Panc1 (cell line): ENCODE data around the gene ALDOC. TPM values are rescaled to one million over a fixed set of nuclear protein-coding genes. Genes with fewer than 3 reads are reported as not detected.

ENCODE experiments used
- ATAC-seq: fragments of 200-7000 bp; cut with Tn5 transposase; 2 replicates; pipeline ENCODE4 v1.9.1; 2020; ENCODE audit warnings: mild to moderate bottlenecking, moderate library complexity
- BruUV-seq: library from RNA; stranded (reverse); fragments of 400-500 nt; replicated peaks from 2 replicates; lab custom pipeline; 2021; lab: Mats Ljungman, UMichigan
- CTCF ChIA-PET: fragments of 300-600 bp; sonication (Branson Sonifier 250); formaldehyde crosslinking; loops from one replicate; lab custom pipeline; 2022; ENCODE audit warnings: antibody characterized with exemption; lab: Charles Lee
- POLR2A ChIA-PET: fragments of 300-600 bp; sonication (Branson Sonifier 250); formaldehyde crosslinking; loops from one replicate; lab custom pipeline; 2022; ENCODE audit warnings: antibody characterized with exemption; lab: Charles Lee
- DNase-seq: peaks from one replicate; pipeline ENCODE4 v3.0.0-alpha.2; 2010; ENCODE audit warnings: low read depth, low spot score
- H3K27ac ChIP-seq: 2 replicates; pipeline ENCODE4 v1.5.1; 2011; ENCODE audit warnings: mild to moderate bottlenecking, low read length, inconsistent platforms
- H3K27me3 ChIP-seq: fragments of 200-500 bp; sonication (Bioruptor generic); 2 replicates; pipeline ENCODE4 v1.6.0; 2014; ENCODE audit warnings: low read length, inconsistent platforms; ENCODE audit not compliant: control insufficient read depth, insufficient read depth
- H3K36me3 ChIP-seq: fragments of 200-500 bp; sonication (Bioruptor generic); 2 replicates; pipeline ENCODE4 v1.5.1; 2014; ENCODE audit warnings: inconsistent platforms, mild to moderate bottlenecking, low read length, moderate library complexity; ENCODE audit not compliant: control insufficient read depth, insufficient read depth
- H3K4me1 ChIP-seq: 2 replicates; pipeline ENCODE4 v1.5.1; 2011; ENCODE audit warnings: inconsistent platforms, mild to moderate bottlenecking, low read length, moderate library complexity; ENCODE audit not compliant: control insufficient read depth, insufficient read depth
- H3K4me3 ChIP-seq, 2 experiments: 2 replicates each; pipeline ENCODE4 v1.5.1; 2011 to 2012; ENCODE audit warnings: low read depth in 2 of 2, low read length in 2 of 2, mild to moderate bottlenecking in 2 of 2, inconsistent platforms in 1 of 2, moderate library complexity in 1 of 2
- H3K9me3 ChIP-seq: fragments of 200-500 bp; sonication (Bioruptor generic); 2 replicates; pipeline ENCODE4 v1.5.1; 2014; ENCODE audit warnings: low read depth, mild to moderate bottlenecking, inconsistent platforms, low read length, moderate library complexity; ENCODE audit not compliant: control insufficient read depth, insufficient read depth
- POLR2AphosphoS5 ChIP-seq: IDR thresholded peaks from 2 replicates; pipeline ENCODE4 v1.6.1; 2012; ENCODE audit warnings: mild to moderate bottlenecking, low read depth, low read length, moderate library complexity
- SIN3A ChIP-seq: IDR thresholded peaks from 2 replicates; pipeline ENCODE4 v1.6.1; 2012; ENCODE audit warnings: low read depth, mild to moderate bottlenecking, low read length, moderate library complexity, borderline replicate concordance; ENCODE audit not compliant: insufficient read depth
- TCF7L2 ChIP-seq: IDR thresholded peaks from 2 replicates; pipeline ENCODE4 v1.6.1; 2011; ENCODE audit warnings: mild to moderate bottlenecking, low read depth, low read length, inconsistent platforms
- in situ Hi-C: cut with HindIII; loops from 2 replicates; pipeline ENCODE4 v1.10.0; 2016; ENCODE audit warnings: low sequenced_read_pairs, low pct_unique_long_range_greater_than_20kb
- intact Hi-C: fragments of 100-400 bp; cut with micrococcal nuclease; formaldehyde crosslinking; loops from one replicate; pipeline ENCODE4 v1.10.0; 2022; ENCODE audit not compliant: unreplicated experiment
- total RNA-seq: library from RNA; stranded (reverse); gene quantifications from one replicate; pipeline ENCODE4 v1.2.1, GENCODE V29; 2021; ENCODE audit not compliant: unreplicated experiment
- TF ChIP-seq, protein P1 (sequence below): fragments of 450-650 bp; IDR thresholded peaks from 2 replicates; pipeline ENCODE4 v1.5.1; 2017; ENCODE audit warnings: mild to moderate bottlenecking
- TF ChIP-seq, protein P2 (sequence below), 2 experiments: IDR thresholded peaks; 2 replicates each; pipeline ENCODE4 v1.6.1; 2011 to 2012; ENCODE audit warnings: low read depth in 2 of 2, control low read depth in 1 of 2, low read length in 1 of 2, mild to moderate bottlenecking in 1 of 2, moderate library complexity in 1 of 2; ENCODE audit not compliant: insufficient read depth in 1 of 2

Gene ALDOC
- total RNA-seq, 1 experiment from 2014 or later, result 13.4 TPM

DNA sequence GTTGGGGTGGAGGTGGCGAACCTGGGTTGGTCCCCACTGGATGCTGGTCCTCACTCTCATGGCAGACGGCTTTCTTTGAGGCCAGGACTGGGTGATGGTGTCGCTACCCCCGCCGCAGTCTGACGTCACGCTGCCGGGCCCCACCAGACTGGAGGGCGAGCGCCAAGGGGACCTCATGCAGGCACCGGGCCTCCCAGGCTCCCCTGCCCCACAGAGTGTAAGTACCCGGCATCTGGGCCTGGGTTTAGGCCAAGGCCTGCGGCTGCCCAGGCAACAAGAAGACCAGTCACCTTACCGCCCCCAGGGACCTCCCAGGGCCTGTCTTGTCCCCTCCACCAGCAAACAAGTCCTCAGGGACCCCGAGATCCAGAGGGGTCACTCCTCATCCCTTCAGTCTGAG, 52.8 kb downstream of the ALDOC start:
- no peaks in the 10 kb centered on the region for H3K27me3 ChIP-seq
- H3K4me1 ChIP-seq, result no peaks in the 10 kb centered on the region
- BruUV-seq, result no TSS peak
- ATAC-seq (no peak), DNase-seq (no peak)
- no peak overlapping the region for H3K27ac ChIP-seq
- H3K9me3 ChIP-seq, result no peaks in the 10 kb centered on the region
- TF ChIP-seq TCF7L2 (no peak), SIN3A (no peak), POLR2AphosphoS5 (no peak)
- TF ChIP-seq, protein P1, sequence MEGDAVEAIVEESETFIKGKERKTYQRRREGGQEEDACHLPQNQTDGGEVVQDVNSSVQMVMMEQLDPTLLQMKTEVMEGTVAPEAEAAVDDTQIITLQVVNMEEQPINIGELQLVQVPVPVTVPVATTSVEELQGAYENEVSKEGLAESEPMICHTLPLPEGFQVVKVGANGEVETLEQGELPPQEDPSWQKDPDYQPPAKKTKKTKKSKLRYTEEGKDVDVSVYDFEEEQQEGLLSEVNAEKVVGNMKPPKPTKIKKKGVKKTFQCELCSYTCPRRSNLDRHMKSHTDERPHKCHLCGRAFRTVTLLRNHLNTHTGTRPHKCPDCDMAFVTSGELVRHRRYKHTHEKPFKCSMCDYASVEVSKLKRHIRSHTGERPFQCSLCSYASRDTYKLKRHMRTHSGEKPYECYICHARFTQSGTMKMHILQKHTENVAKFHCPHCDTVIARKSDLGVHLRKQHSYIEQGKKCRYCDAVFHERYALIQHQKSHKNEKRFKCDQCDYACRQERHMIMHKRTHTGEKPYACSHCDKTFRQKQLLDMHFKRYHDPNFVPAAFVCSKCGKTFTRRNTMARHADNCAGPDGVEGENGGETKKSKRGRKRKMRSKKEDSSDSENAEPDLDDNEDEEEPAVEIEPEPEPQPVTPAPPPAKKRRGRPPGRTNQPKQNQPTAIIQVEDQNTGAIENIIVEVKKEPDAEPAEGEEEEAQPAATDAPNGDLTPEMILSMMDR, result no peak
- TF ChIP-seq, protein P2, sequence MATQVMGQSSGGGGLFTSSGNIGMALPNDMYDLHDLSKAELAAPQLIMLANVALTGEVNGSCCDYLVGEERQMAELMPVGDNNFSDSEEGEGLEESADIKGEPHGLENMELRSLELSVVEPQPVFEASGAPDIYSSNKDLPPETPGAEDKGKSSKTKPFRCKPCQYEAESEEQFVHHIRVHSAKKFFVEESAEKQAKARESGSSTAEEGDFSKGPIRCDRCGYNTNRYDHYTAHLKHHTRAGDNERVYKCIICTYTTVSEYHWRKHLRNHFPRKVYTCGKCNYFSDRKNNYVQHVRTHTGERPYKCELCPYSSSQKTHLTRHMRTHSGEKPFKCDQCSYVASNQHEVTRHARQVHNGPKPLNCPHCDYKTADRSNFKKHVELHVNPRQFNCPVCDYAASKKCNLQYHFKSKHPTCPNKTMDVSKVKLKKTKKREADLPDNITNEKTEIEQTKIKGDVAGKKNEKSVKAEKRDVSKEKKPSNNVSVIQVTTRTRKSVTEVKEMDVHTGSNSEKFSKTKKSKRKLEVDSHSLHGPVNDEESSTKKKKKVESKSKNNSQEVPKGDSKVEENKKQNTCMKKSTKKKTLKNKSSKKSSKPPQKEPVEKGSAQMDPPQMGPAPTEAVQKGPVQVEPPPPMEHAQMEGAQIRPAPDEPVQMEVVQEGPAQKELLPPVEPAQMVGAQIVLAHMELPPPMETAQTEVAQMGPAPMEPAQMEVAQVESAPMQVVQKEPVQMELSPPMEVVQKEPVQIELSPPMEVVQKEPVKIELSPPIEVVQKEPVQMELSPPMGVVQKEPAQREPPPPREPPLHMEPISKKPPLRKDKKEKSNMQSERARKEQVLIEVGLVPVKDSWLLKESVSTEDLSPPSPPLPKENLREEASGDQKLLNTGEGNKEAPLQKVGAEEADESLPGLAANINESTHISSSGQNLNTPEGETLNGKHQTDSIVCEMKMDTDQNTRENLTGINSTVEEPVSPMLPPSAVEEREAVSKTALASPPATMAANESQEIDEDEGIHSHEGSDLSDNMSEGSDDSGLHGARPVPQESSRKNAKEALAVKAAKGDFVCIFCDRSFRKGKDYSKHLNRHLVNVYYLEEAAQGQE (IDR thresholded peaks at IDR 0.05; ENCODE audit: insufficient read depth in 1 of 2, low read depth in 2 of 2, low read length in 1 of 2), result no peak
- ChIA-PET CTCF (interaction anchor here (0.7 kb wide), 1 partner anchor 123 kb away, joined by 3 read pairs; no protein-coding TSS in a partner anchor), POLR2A (no interaction called here)
- H3K36me3 ChIP-seq, result no peaks in the 10 kb centered on the region
- in situ Hi-C loops (no loop called here), intact Hi-C loops (no loop called here)
- H3K4me3 ChIP-seq, result no peak overlapping the region

DNA sequence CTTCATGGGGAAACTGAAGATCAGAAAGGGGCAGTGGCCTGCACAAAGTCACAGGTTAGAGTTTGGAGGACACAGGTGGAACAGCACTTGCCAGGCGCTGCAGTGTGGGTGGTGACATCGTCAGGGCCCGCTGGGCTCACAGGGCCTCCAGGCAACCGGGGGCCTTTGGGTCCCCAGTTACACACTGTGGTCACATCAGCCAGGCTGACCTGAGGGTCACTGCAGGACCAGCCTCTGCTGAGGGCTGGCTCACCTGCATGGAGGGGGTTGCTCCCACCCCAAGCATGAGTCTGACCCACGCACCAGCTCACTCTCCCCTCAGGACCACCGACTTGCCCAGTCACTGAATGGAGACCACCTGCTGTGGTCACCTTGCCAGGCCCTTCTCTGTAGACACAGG, 53.5 kb downstream of the ALDOC start:
- no peak for DNase-seq
- in situ Hi-C loops, result no loop called here
- ATAC-seq, result no peak
- no peak for TF ChIP-seq TCF7L2
- no peak for TF ChIP-seq SIN3A
- TF ChIP-seq, protein P2 (IDR thresholded peaks at IDR 0.05; ENCODE audit: insufficient read depth in 1 of 2, low read depth in 2 of 2, low read length in 1 of 2), result no peak
- TF ChIP-seq POLR2AphosphoS5, result no peak
- TF ChIP-seq, protein P1, result no peak
- BruUV-seq, result no TSS peak
- Histone ChIP-seq H3K4me3 (no peak overlapping the region), H3K27ac (no peak overlapping the region), H3K9me3 (no peaks in the 10 kb centered on the region), H3K4me1 (no peaks in the 10 kb centered on the region), H3K36me3 (no peaks in the 10 kb centered on the region), H3K27me3 (no peaks in the 10 kb centered on the region)
- ChIA-PET POLR2A (no interaction called here), CTCF (interaction anchor here (0.6 to 0.7 kb wide), 2 partner anchors 124 to 273 kb away, joined by 3 to 4 read pairs; no protein-coding TSS in a partner anchor)
- intact Hi-C loops, result no loop called here

Other genes with a start within 250 kb of the ALDOC start
- gene IFT20, start 241.4 kb downstream of the ALDOC start, total RNA-seq, result 25.4 TPM
- gene TNFAIP1, start 241.1 kb downstream of the ALDOC start, total RNA-seq, result 55.8 TPM
- gene POLDIP2, start 219.4 kb downstream of the ALDOC start, total RNA-seq, result 175 TPM
- not detected for gene SEBOX, start 211.7 kb downstream of the ALDOC start, total RNA-seq
- gene VTN, start 206.6 kb downstream of the ALDOC start, total RNA-seq, result 2.3 TPM
- 17.4 TPM for gene SARM1, start 205.2 kb downstream of the ALDOC start, total RNA-seq
- gene SLC46A1, start 170.7 kb downstream of the ALDOC start, total RNA-seq, result 16.9 TPM
- not detected for gene SLC13A2, start 103.3 kb downstream of the ALDOC start, total RNA-seq
- gene FOXN1, start 70.5 kb downstream of the ALDOC start, total RNA-seq, result not detected
- gene UNC119, start 24.3 kb downstream of the ALDOC start, total RNA-seq, result 44.7 TPM
- gene PIGS, start 5.4 kb downstream of the ALDOC start, total RNA-seq, result 78.8 TPM
- gene SPAG5, start 22.1 kb upstream of the ALDOC start, total RNA-seq, result 152 TPM
- gene RSKR, start 37.3 kb upstream of the ALDOC start, total RNA-seq, result 17.2 TPM
- gene BLTP2, start 68.3 kb upstream of the ALDOC start, total RNA-seq, result 271 TPM
- gene SDF2, start 85.0 kb upstream of the ALDOC start, total RNA-seq, result 72.1 TPM
- 108 TPM for gene SUPT6H, start 85.3 kb upstream of the ALDOC start, total RNA-seq
- 4.9 TPM for gene PROCA1, start 135.0 kb upstream of the ALDOC start, total RNA-seq
- gene RAB34, start 141.0 kb upstream of the ALDOC start, total RNA-seq, result 284 TPM
- gene RPL23A, start 143.1 kb upstream of the ALDOC start, total RNA-seq, result 1,475 TPM
- gene TLCD1, start 149.3 kb upstream of the ALDOC start, total RNA-seq, result 55.7 TPM
- gene NEK8, start 151.9 kb upstream of the ALDOC start, total RNA-seq, result 11.9 TPM
- gene TRAF4, start 167.1 kb upstream of the ALDOC start, total RNA-seq, result 108 TPM